GM18507 (cell line): ENCODE measurements around the gene SUCLG2.

Experiments used
- DNase-seq: peaks from one replicate; pipeline ENCODE4 v3.0.0; 2011; ENCODE audit warnings: low read depth; ENCODE audit not compliant: insufficient read length; ENCODE audit errors: extremely low spot score
- FAIRE-seq: peaks from 2 replicates; lab custom pipeline; 2011; peaks lifted over from hg19 to GRCh38; lab: Jason Lieb, UNC

SUCLG2 gene

DNA sequence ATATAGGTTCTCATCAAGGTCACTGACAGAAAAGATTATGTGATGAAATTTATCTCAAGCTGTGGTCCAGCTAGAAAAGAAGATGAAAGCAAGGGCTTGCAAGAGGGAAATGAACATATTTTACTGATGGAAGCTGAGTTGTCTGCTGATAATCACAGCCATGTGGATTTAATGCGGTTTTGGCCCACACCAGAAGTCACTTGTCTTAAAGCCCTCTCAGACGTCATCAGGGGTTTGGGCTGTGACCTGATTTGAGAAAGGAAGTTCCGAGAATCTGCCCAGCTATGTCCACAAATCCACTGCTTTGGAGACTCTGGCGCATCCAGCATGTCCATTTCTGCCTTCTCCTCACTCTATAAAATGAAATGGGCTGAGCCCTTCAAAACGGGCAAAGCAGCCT, 278.4 kb downstream of the SUCLG2 start:
- DNase-seq: no peak
- no peak for FAIRE-seq

DNA sequence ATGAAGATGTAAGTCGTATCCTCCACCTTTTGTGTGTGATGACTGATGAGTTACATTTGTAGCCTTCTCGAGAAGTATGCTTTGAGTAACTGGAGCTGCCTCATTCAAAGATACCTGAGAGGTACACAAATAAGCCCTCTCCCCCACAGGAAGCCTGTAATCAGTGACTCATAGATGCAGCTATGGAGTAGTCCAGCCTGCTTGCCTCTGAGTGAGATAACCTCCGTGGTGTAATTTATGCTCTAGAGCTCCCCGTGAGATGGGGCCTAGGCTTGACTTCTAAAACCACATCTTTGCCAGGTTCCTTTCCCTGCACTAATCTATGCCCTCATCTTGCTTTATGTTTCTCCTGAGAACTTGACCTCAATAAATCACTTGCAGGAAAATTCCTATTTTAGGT, 291.7 kb downstream of the SUCLG2 start:
- DNase-seq (no peak), FAIRE-seq (no peak)

DNA sequence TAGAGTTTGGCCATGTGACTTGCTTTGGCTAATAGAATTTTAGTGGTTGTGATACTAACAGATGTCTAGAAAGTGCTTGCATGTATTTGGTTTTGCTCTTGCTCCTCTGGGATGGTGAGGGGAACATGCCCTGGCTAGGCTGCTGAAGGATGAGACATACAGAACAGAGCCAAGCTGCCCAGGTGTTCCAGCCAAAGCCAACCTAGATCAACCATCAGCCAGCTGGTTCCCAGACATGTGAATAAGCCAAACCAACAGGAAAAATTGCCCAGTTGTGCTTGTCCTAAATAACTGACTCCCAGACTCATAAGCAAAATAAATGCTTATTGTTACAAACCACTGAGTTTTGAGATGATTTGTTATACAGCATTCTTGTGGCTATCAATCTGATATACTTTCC, 292.6 kb downstream of the SUCLG2 start:
- FAIRE-seq: no peak
- DNase-seq: no peak

DNA sequence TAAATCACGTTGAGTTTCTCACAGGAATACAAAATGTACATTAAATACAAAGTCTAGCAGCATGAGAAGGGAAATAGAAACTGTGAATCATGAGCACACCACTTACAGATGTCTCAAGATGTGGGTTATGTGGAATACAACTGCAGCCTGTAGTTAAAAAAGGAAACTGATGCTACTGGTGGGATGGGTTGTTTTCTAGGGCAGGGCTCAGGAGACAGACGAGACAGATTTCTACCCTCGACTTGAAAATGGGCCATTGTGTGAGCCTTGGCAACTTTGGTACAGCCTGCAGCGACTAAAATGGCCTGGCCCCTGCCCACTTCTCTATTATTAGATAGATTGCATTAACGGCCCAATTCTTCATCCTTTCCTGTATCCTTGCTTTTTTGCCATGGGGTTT, 293.1 kb downstream of the SUCLG2 start:
- FAIRE-seq (no peak), DNase-seq (no peak)

DNA sequence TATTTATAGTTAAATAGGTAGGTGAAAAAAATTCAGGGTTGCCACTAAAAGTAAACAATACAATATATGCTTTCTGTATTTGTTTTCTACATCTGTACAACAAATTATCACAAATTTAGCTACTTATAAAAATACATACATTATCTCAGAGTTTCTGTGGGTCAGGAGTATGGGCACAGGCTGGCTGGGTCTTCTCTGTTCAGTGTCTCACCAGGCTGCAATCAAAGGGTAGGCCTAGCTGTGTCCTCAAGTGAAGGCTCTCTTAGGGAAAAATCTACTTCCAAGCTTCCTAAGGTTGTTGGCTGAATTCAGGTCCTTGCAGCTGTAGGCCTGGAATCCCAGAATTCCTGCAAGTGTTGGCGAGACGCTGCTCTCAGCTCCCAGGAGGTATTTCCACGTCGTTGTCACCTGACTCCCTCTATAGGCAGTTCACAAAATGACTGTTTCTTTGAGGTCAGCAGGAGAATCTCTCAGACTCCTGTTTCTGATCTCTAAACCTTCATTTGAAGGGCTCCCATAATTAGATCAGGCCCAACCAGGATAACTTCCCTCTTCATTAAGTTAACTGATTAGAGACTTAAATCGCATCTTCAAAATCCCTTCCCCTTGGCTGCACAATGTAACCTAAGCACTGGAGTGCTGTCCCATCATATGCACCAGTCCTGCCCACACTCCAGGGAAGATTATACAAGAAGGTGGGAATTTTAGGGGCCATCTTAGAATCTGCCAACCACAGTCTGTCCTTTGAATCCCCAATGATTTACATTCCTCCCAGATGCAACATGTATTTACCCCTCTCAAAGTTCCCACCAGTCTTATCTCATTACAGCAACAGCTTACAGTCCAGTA, 296.6 kb downstream of the SUCLG2 start:
- DNase-seq (peak; percentile 3), FAIRE-seq (peak; percentile 82)

DNA sequence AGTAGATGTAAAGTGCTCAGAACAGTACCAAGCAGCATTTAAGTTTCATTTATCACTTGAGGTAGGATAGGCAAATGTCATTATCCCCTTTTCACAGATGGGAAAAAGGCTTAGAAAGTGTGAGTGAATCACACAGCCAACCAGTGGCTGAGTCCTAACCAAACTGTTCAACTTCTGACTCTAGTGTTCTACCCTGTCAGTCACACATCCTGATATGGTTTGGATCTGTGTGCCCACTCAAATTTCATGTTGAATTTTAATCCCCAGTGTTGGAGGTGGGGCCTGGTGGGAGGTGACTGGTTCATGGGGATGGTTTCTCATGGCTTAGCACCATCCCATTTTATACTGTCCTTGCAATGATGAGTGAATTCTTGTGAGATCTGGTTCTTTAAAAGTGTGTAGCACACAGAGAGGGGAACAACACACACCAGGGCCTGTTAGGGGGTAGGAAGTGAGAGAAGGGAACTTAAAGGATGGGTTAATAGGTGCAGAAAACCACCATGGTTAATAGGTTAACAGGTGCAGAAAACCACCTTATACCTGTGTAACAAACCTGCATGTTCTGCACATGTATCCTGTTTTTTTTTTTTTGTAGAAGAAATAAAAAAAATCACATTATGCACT, 304.7 kb downstream of the SUCLG2 start:
- DNase-seq (peak; percentile 8), FAIRE-seq (peak; percentile 96)

DNA sequence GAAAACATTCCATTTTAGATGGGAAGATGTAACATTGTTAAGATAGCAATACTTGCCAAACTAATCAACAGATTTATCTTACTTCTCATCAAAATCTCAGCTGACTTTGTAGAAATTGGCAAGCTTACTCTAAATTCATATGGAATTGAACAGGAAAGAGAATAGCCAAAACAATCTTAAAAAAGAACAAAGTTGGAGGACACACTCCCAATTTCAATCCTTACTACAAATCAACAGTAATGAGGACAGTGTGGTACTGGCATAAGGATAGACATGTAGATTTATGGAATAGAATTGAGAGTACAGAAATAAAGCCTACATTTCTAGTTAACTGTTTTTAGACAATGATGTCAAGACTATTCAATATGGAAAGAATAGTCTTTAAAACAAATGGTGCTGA, 308.3 kb downstream of the SUCLG2 start:
- no peak for DNase-seq
- FAIRE-seq: no peak

DNA sequence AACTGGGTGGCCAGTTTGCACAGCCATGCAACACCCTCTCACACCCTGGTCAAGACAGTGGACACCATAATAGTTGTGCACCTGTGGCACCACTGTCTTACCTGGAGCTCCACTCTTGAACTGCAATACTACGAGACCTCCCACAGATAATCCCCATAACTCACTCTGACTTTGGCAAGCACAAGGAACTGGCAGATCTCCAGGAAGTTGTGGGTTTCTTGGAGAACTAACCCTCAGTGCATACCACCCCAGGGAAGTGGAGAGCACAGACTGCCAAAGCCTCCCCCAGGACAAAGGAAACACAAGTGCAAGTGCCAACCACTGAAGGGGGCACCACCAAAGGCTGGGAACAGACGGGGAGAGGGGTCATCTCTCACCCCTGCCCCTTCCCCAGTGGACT, 318.6 kb downstream of the SUCLG2 start:
- DNase-seq (no peak), FAIRE-seq (no peak)

DNA sequence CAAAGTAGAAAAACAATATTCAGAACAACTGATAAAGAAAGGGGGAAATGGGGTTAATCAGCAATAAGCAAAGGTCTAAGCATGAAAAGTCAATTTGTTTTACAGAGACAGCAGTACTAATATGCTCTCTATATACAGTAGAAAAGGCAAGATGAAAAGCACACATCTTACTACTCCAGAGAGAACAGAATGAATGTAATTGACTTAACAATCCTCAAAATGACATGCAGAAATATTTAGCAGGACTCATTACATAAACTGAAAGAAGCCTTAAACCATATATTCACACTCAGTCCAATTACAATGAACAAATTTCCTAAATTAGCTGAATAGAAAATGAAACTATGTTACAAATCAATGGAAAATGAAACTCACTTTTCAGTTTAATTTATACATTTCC, 319.8 kb downstream of the SUCLG2 start:
- DNase-seq (no peak), FAIRE-seq (no peak)

DNA sequence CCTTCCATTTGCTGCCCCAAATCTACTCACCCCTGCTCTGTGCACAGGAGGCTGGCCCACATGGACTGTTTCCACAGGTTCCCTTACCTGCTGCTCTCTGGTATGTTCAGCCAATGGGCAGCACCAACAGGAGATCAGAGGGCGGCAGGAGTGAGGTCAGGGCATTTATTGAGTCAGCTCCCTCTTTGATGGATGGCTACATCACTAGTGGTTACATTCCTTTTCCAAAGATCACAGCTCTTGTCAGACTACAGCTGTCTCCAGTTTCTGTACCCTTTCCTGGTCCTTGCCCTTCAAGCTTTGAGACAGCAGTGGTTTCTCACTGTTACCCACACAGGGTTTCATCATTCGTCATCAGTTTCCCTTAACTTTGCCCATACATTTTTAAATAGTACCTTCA, 325.1 kb downstream of the SUCLG2 start:
- DNase-seq: no peak
- no peak for FAIRE-seq

DNA sequence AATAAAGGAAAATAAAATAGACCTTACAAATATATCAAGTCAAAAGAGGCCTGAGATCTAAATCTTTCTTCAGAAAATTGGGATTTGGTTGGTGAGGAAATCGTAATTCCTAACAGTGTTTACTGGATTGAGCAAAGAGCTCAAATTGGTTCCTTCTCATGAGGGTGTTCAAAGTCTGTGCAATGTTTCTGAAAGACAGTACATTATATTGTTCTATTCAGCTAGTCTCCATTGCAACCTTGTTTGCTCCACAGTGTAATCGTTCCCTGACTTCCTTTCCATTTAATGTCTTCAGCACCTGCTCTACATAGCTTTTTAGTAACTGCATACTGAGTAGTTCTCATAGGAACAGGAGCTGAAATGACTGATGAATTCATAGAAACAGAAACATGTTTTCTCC, 326.8 kb downstream of the SUCLG2 start:
- DNase-seq (no peak), FAIRE-seq (no peak)

DNA sequence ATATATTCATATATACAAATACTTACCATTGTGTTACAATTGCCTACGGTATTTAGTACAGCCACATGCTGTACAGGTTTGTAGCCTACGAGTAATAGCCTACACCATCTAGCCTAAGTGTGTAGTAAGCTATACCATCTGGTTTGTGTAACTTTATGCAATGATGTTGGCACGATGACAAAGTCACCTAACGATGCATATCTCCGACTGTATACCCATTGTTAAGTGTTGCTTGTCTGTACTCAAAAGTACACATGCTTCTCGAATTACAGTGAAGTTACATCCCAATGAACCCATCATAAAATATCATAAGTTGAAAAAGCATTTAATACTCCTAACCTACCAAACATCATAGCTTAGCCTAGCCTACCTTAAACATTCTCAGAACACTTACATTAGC, 329.2 kb downstream of the SUCLG2 start:
- no peak for FAIRE-seq
- DNase-seq: no peak
